ACC112 (cell line): ENCODE measurements around the gene IFT80.

Experiments used
- H2AFZ ChIP-seq: fragments of 200-600 bp; sonication (generic); one replicate; pipeline ENCODE4 v1.6.0; 2017; ENCODE audit warnings: antibody characterized with exemption, low read length; ENCODE audit not compliant: unreplicated experiment
- H3K27ac ChIP-seq: fragments of 200-600 bp; sonication (generic); 2 replicates; pipeline ENCODE4 v1.5.1; 2014; ENCODE audit warnings: low read depth, mild to moderate bottlenecking, antibody characterized with exemption, low read length, moderate library complexity
- H3K27me3 ChIP-seq: fragments of 200-600 bp; sonication (generic); 2 replicates; pipeline ENCODE4 v1.6.1; 2014; ENCODE audit warnings: mild to moderate bottlenecking, antibody characterized with exemption, low read length, moderate library complexity, mixed read lengths; ENCODE audit not compliant: insufficient read depth
- H3K36me3 ChIP-seq: fragments of 200-600 bp; sonication (generic); 2 replicates; pipeline ENCODE4 v1.6.1; 2016; ENCODE audit warnings: mild to moderate bottlenecking, antibody characterized with exemption, low read length, moderate library complexity, mixed read lengths; ENCODE audit not compliant: insufficient read depth
- H3K4me1 ChIP-seq: fragments of 200-600 bp; sonication (generic); one replicate; pipeline ENCODE4 v1.6.1; 2016; ENCODE audit warnings: low read length, mixed read lengths; ENCODE audit not compliant: insufficient read depth, unreplicated experiment, control insufficient read depth
- H3K4me3 ChIP-seq: fragments of 200-600 bp; sonication (generic); 2 replicates; pipeline ENCODE4 v1.5.1; 2014; ENCODE audit warnings: mild to moderate bottlenecking, low read depth, low read length
- H3K79me2 ChIP-seq: fragments of 200-600 bp; sonication (generic); one replicate; pipeline ENCODE4 v1.6.0; 2016; ENCODE audit warnings: low read length; ENCODE audit not compliant: control insufficient read depth, unreplicated experiment, insufficient read depth

IFT80 gene

DNA sequence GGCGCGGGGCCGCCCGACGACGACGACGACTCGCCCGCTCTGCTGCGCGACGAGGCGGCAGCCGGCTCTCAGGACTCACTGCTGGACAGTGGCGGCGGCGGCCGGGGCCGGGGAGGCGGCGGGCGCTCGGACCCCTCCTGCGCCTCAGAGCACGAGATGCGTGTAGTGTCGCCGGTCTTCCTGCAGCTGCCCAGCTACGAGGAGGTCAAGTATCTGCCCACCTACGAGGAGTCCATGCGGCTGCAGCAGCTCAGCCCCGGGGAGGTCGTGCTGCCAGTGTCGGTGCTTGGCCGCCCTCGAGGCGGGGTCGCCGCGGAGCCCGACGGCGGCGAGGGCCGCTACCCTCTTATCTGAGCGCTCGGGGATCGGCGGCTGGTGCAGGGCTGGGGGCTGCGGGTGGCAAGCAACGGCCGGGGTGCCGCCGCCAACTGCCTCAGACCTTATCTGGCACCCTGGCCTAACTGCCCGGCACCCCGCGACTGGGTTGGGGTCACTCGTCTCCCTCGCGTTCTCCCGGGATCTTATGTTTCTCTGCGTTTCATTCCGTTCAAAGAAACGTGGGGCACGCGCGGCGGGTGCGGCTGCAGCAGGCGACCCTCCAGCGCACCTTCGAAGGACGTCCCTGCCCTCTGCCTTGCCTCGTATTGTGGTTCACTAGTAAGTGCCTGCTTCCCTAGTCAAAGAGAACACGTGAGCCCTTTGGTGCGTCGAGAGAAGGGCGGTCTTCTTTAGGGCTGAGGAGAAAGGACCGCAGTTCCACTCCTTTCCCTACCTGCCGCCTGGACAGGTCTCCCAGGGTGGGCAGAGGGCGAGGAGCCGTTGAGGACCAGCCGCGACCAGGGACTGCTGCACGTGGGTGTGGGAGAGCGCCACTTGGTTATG is 172.8 kb downstream of the IFT80 start:
- Histone ChIP-seq H3K4me1 (no peaks in the 10 kb centered on the region), H3K36me3 (no peaks in the 10 kb centered on the region), H3K4me3 (peak overlapping the region; percentile 86), H3K27me3 (peaks cover 29% of the 10 kb centered on the region), H3K27ac (no peak overlapping the region), H3K79me2 (no peaks in the 10 kb centered on the region), H2AFZ (peak overlapping the region; percentile 95)

DNA sequence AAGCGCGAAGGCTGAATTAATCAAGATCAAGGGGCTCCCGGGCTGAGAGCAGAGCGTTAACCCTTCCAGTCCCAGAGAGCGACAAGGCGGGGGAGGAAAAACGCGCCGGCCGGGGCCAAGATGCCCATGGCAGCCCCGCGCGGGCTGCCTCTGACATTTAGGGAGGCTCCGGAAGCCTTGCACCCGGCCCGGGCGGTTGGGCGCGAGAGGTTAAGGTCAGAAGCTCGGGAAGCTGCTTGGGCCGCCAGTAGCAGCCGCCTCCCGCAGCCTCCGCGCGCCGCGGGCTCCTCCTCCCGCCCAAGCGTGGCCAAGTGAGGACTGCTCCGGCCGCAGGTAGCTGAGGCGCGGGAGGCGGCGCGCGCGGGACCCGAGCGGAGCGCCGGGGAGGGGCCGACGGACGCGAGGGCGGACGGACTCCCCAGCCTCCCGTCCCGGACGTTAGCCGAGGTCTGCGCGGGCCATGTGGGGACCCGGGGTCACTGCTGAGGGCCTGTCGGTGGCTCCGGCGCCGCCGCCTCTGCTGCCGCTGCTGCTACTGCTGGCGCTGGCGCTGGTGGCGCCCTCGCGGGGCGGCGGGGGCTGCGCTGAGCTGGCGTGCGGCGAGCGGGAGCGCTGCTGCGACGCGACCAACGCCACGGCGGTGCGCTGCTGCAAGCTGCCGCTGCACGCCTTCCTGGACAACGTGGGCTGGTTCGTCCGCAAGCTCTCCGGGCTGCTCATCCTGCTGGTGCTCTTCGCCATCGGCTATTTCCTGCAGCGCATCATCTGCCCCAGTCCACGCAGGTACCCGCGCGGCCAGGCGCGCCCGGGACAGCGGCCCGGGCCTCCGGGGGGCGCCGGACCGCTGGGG is 173.6 kb downstream of the IFT80 start, which contains the start of gene C3orf80:
Gene C3orf80 (plus strand): TSS at position 247 of the 850 bp plus-strand sequence. CDS start 214 bp downstream, at position 461.
- Histone ChIP-seq H3K4me1 (no peaks in the 10 kb centered on the region), H3K36me3 (no peaks in the 10 kb centered on the region), H3K27ac (no peak within 1 kb of the TSS), H2AFZ (peak within 1 kb of the TSS; percentile 95), H3K4me3 (peak within 1 kb of the TSS; percentile 86), H3K27me3 (peaks cover 29% of the 10 kb centered on the region), H3K79me2 (no peaks in the 10 kb centered on the region)

DNA sequence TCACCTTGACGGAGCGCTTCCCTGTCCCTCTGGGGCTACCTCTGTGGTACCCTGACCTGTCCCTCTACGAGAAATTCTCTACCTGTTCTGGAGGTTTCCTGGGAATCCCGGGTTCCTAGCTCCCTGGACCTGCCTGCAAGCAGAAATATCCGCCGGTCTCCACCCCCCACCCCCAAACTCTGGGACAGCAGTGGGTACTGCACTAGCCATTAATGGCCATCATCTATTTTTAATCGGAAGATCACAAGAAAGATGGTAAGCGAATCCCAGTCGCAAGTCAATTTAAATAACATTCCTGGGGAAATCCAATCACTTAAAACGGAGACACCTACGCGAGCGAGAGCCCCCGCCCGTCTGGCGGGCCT is 174.2 kb downstream of the IFT80 start:
- Histone ChIP-seq H3K36me3 (no peaks in the 10 kb centered on the region), H3K4me3 (peak overlapping the region; percentile 86), H3K27me3 (peaks cover 29% of the 10 kb centered on the region), H3K27ac (no peak overlapping the region), H2AFZ (peak overlapping the region; percentile 74), H3K79me2 (no peaks in the 10 kb centered on the region), H3K4me1 (no peaks in the 10 kb centered on the region)

DNA sequence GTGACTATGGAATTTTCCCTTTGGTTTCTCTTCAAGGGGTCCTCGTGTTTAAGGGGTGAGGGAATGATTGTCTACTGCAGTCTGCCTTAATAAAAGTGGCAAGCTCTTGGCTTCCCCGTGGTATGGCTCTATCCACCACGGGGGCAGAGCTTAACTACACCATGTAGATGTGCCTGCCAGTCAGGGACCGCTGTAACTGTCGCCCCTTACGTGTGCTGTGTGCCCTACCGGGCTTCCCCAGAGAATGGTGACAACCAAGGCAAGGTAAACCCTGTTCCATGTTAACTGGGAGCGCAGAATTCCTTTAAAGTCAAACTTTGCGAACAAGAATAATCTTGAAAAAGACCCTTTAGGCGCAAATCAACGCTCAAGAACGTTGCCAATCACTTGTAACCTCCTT is 174.8 kb downstream of the IFT80 start:
- Histone ChIP-seq H3K4me3 (no peak overlapping the region), H3K4me1 (no peaks in the 10 kb centered on the region), H3K79me2 (no peaks in the 10 kb centered on the region), H3K27ac (no peak overlapping the region), H3K36me3 (no peaks in the 10 kb centered on the region), H2AFZ (no peak overlapping the region), H3K27me3 (peaks cover 29% of the 10 kb centered on the region)

DNA sequence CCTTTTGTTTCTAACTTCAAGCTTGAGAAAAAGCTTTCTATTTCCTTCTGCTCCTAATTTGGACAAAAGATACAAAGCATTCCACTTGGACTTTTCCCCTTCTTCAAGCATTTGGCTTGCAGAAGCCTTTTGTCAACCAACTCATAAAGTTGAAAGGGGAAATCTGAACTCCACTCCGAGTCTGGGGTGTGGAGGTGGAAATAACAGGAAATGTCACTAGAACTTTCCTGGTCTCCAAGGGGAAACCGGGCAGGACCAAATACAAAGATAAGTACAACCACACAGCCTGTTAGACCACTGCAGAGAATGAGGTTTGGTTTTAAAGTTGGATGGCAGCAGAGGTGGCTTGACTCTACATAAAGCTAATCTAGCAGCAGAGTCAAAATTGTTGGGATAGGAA is 178.0 kb downstream of the IFT80 start:
- Histone ChIP-seq H3K79me2 (no peaks in the 10 kb centered on the region), H3K27me3 (peaks cover 20% of the 10 kb centered on the region), H3K4me1 (no peaks in the 10 kb centered on the region), H3K4me3 (no peak overlapping the region), H2AFZ (no peak overlapping the region), H3K27ac (no peak overlapping the region), H3K36me3 (no peaks in the 10 kb centered on the region)

DNA sequence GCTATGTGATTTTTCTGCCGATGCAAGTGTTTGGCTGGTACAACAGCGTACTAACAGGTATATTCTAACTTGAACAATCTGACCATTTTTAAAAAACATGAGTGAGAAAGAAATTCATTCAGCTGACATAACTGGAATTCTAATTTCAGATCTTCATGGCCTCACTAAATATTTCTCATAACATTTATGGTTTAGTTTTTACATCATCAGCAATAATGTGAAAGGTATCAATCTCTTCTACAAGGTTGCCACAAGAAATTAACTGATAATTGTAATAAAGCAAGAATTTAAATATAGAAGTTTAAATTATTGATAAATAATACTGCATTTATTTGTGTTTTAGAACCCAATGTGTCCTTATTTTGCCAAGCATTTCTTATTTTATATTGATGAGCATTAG is 179.0 kb downstream of the IFT80 start:
- Histone ChIP-seq H3K27me3 (peaks cover 19% of the 10 kb centered on the region), H3K4me1 (no peaks in the 10 kb centered on the region)

DNA sequence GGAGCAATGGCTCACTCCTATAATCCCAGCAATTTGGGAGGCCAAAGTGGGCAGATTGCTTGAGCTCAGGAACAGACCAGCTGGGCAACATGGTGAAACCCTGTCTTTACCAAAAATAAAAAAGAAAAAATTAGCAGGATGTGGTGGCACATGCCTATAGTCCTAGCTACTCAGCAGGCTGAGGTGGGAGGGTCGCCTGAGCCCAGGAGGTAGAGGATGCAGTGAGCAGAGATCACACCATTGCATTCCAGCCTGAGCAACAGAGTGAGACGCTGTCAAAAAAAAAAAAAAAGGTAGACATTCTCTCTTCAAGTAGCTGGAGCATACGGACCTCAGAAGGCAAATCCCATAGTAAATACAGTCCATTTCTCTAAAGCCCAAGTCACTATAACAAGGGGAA is 180.9 kb downstream of the IFT80 start:
- no peak overlapping the region for H3K27ac ChIP-seq
- no peaks in the 10 kb centered on the region for H3K4me1 ChIP-seq
- H3K27me3 ChIP-seq, result peaks cover 4% of the 10 kb centered on the region; the same call in 1 of the 2 replicates
- no peaks in the 10 kb centered on the region for H3K36me3 ChIP-seq
- H3K79me2 ChIP-seq, result no peaks in the 10 kb centered on the region
- H2AFZ ChIP-seq, result no peak overlapping the region
- no peak overlapping the region for H3K4me3 ChIP-seq

More for the DNA sequence above, 179.0 kb downstream of the IFT80 start:
- Histone ChIP-seq H3K27ac (no peak overlapping the region), H3K4me3 (no peak overlapping the region), H3K79me2 (no peaks in the 10 kb centered on the region), H2AFZ (no peak overlapping the region), H3K36me3 (no peaks in the 10 kb centered on the region)

DNA sequence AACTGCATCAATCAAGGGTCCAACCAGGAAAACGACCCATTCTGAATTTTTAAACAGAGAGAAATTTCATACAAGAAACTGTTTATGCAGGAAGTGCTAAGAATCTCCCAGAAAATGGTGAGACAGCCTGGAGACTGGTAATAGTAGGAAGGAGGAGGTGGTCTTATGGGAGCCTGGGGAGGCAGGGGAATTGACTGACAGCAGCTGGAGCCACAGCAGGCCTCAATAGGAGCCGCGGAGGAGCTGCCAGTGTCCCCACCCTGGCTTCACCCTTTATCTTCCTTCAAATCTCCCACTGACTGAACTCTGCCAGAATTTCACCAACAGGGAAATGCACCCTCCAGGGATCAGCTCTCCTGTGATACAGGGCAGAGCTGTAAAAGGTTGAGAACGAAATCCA is 181.3 kb downstream of the IFT80 start:
- H3K4me3 ChIP-seq, result no peak overlapping the region
- H3K36me3 ChIP-seq, result no peaks in the 10 kb centered on the region
- no peaks in the 10 kb centered on the region for H3K4me1 ChIP-seq
- no peaks in the 10 kb centered on the region for H3K79me2 ChIP-seq
- H2AFZ ChIP-seq, result no peak overlapping the region
- no peak overlapping the region for H3K27ac ChIP-seq
- no peaks in the 10 kb centered on the region; the same call in 1 of the 2 replicates for H3K27me3 ChIP-seq

DNA sequence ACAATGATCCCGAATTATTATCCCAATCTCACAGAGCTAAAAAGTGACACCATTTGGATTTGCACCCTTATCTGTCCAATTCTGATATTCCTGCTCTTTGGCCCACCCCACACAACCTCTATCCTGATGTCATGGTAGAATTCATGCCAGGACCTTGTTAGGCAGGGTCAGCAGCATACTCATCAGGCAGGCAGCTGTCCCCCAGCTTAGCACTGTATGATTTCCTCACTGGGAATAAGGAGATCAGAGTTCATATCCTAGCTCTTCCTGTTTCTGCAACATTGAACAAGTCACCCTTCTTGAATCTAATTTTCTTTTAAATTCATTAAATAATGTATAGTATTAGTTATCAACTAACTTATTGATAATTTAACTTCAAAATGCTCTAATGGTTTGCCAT is 185.8 kb downstream of the IFT80 start:
- Histone ChIP-seq H3K4me1 (peaks cover 6% of the 10 kb centered on the region), H3K79me2 (no peaks in the 10 kb centered on the region), H3K36me3 (no peaks in the 10 kb centered on the region), H2AFZ (no peak overlapping the region), H3K27ac (no peak overlapping the region), H3K27me3 (no peaks in the 10 kb centered on the region), H3K4me3 (no peak overlapping the region)

DNA sequence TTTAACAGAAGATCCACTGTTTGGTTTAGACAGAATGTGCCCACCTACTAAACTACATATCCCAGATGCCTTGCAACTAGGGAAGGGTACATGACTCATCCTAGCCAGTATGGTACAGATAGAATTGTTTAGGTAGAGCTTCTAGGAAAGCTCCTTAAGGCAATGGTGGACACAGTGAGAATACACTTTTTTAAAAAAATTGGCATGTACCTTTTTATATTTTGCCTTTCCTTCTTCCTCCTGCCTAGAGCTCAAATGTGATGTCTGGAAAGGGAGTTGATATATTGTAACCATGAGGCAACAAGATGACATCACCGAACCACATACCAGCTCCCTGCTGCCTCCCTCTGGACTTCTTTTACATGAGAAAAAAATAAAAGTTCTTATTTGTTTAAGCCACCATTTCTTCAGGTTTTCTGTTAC is 188.2 kb downstream of the IFT80 start:
- Histone ChIP-seq H3K79me2 (no peaks in the 10 kb centered on the region), H3K27me3 (peaks cover 7% of the 10 kb centered on the region; the same call in 1 of the 2 replicates), H2AFZ (no peak overlapping the region)

More for the DNA sequence above, 188.2 kb downstream of the IFT80 start:
- H3K4me1 ChIP-seq, result peaks cover 6% of the 10 kb centered on the region
- H3K36me3 ChIP-seq, result no peaks in the 10 kb centered on the region
- no peak overlapping the region for H3K4me3 ChIP-seq
- H3K27ac ChIP-seq, result no peak overlapping the region
